ENCODE results near the gene GPI. TPM values are rescaled to one million over a fixed set of nuclear protein-coding genes. Genes with fewer than 3 reads are reported as not detected.

GPI gene
- total RNA-seq, 4 donors from 2014 or later: 86.6 to 324 (median 222) TPM

- no peak for TF ChIP-seq CTCF (IDR thresholded peaks at IDR 0.05)
- no peak for TF ChIP-seq POLR2A (IDR thresholded peaks at IDR 0.05)
- peaks cover 13 to 100% of the 10 kb centered on the region in 2 donors for H3K36me3 ChIP-seq
- H3K27me3 ChIP-seq: no peaks in the 10 kb centered on the region
- no peaks in the 10 kb centered on the region for H3K4me1 ChIP-seq
- 92% methylated on average over 3 of the region's 3 CpGs; no CpG with 5 or more reads in 1 of the 2 donors for WGBS, 2 donors (ENCODE audit: low coverage in 1 of 2)
- ATAC-seq: no peak
- H3K27ac ChIP-seq: no peak overlapping the region
- no peak overlapping the region for H3K4me3 ChIP-seq
- H3K9me3 ChIP-seq: no peaks in the 10 kb centered on the region
Observed at GRCh38 chr19:34448191-34448590, 83.2 kb downstream of the GPI start.

Other genes starting within 250 kb of the GPI start
- 100 to 1,000 TPM; 106 to 141 (median 128) TPM for gene LSM14A, start 192.7 kb upstream of the GPI start, total RNA-seq
- gene GARRE1, start 110.6 kb upstream of the GPI start, total RNA-seq: 10 to 100 TPM; 14.3 to 30.3 (median 21.9) TPM
- gene PDCD2L, start 39.2 kb downstream of the GPI start, total RNA-seq: 10 to 100 TPM in 3 of 4 donors, 1 to 10 TPM in 1; 8.2 to 19.8 (median 14.6) TPM
- 100 to 1,000 TPM in 1 of 4 donors, 10 to 100 TPM in 3; 71.3 to 131 (median 84.7) TPM for gene UBA2, start 63.2 kb downstream of the GPI start, total RNA-seq
- gene WTIP, start 116.6 kb downstream of the GPI start, total RNA-seq: 10 to 100 TPM; 18.8 to 59.6 (median 43.6) TPM